HCT116 (cell line): ENCODE results near the gene ETNK2. TPM values are rescaled to one million over a fixed set of nuclear protein-coding genes. Genes with fewer than 3 reads are reported as not detected.
A peak's percentile ranks its signal among the peaks of the same experiment; 100 is the strongest.

Experiments
- ATAC-seq: fragments of 200-7000 bp; cut with Tn5 transposase; 2 replicates; pipeline ENCODE4 v1.9.1; 2020; ENCODE audit warnings: mild to moderate bottlenecking, moderate library complexity
- BruUV-seq: library from RNA; stranded (reverse); fragments of 400-500 nt; replicated peaks from 2 replicates; lab custom pipeline; 2021; lab: Mats Ljungman, UMichigan
- CTCF ChIA-PET: fragments of 300-600 bp; sonication (Branson Sonifier 250); formaldehyde crosslinking; loops from one replicate; lab custom pipeline; 2021; ENCODE audit warnings: antibody characterized with exemption; lab: Charles Lee
- POLR2A ChIA-PET: fragments of 300-600, 350-600 bp; sonication (Branson Sonifier 250); formaldehyde crosslinking; loops from one replicate; lab custom pipeline; 2021; ENCODE audit warnings: antibody characterized with exemption; lab: Charles Lee
- RAD21 ChIA-PET, 2 experiments: fragments of 300-600 bp; sonication (Branson Sonifier 250); formaldehyde crosslinking; loops; one replicate each; lab custom pipeline; 2023; ENCODE audit warnings: low total read pairs in 2 of 2; ENCODE audit not compliant: uncharacterized antibody in 2 of 2, unreplicated experiment in 2 of 2, low non-redundant PET in 1 of 2; lab: Charles Lee
- DNase-seq: peaks from one replicate; pipeline ENCODE4 v3.0.0-alpha.2; 2010; ENCODE audit warnings: low read depth, low spot score
- H2AFZ ChIP-seq: fragments of 200-600 bp; shearing (Covaris generic), sonication (generic); 2 replicates; pipeline ENCODE4 v1.6.1; 2017; ENCODE audit warnings: low read depth, mixed run types, mixed read lengths, antibody characterized with exemption, low read length; ENCODE audit not compliant: poor library complexity, severe bottlenecking
- H3K27ac ChIP-seq: 2 replicates; pipeline ENCODE4 v1.5.1; 2012; ENCODE audit warnings: low read depth, low read length
- H3K27me3 ChIP-seq: fragments of 200-600 bp; sonication (generic); 2 replicates; pipeline ENCODE4 v1.6.1; 2016; ENCODE audit warnings: mixed run types, low read length, mixed read lengths; ENCODE audit not compliant: insufficient read depth
- H3K36me3 ChIP-seq, 2 experiments: fragments of 200-500 bp in 1 of 2; fragments of 200-600 bp in 1 of 2; sonication (Bioruptor generic) in 1 of 2; sonication (generic) in 1 of 2; 2 replicates each; pipeline versions ENCODE4 v1.5.1 to v1.6.1; 2014 to 2016; ENCODE audit warnings: low read length in 2 of 2, inconsistent platforms in 1 of 2, mixed read lengths in 1 of 2, mixed run types in 1 of 2; ENCODE audit not compliant: insufficient read depth in 2 of 2, control insufficient read depth in 1 of 2
- H3K4me1 ChIP-seq, 2 experiments: fragments of 200-600 bp in 1 of 2; sonication (generic) in 1 of 2; 2 replicates each; pipeline versions ENCODE4 v1.5.1 to v1.6.1; 2012 to 2017; ENCODE audit warnings: low read length in 2 of 2, inconsistent platforms in 1 of 2, mild to moderate bottlenecking in 1 of 2, mixed read lengths in 1 of 2, mixed run types in 1 of 2, moderate library complexity in 1 of 2; ENCODE audit not compliant: insufficient read depth in 2 of 2, control insufficient read depth in 1 of 2
- H3K4me2 ChIP-seq: fragments of 200-600 bp; sonication (generic); 2 replicates; pipeline ENCODE4 v1.6.1; 2017; ENCODE audit warnings: mixed run types, low read length, mixed read lengths
- H3K4me3 ChIP-seq, 2 experiments: fragments of 200-600 bp in 1 of 2; sonication (generic) in 1 of 2; replicated peaks in 1 of 2; 2 replicates each; pipeline ENCODE4 v1.5.1; 2011 to 2016; ENCODE audit warnings: low read length in 2 of 2, control low read depth in 1 of 2, low read depth in 1 of 2, mild to moderate bottlenecking in 1 of 2, mixed read lengths in 1 of 2, mixed run types in 1 of 2
- H3K79me2 ChIP-seq: fragments of 200-600 bp; sonication (generic); 2 replicates; pipeline ENCODE4 v1.6.1; 2017; ENCODE audit warnings: mild to moderate bottlenecking, mixed run types, low read length, moderate library complexity, mixed read lengths; ENCODE audit not compliant: insufficient read depth
- H3K9ac ChIP-seq: fragments of 200-600 bp; sonication (generic); 2 replicates; pipeline ENCODE4 v1.6.1; 2016; ENCODE audit warnings: low read length, mixed read lengths
- H3K9me2 ChIP-seq: fragments of 200-600 bp; sonication (generic), shearing (Covaris generic); 2 replicates; pipeline ENCODE4 v1.6.1; 2017; ENCODE audit warnings: mixed run types, mild to moderate bottlenecking, moderate library complexity; ENCODE audit not compliant: insufficient read depth
- H3K9me3 ChIP-seq, 2 experiments: fragments of 200-500 bp in 1 of 2; fragments of 200-600 bp in 1 of 2; sonication (Bioruptor generic) in 1 of 2; sonication (generic) in 1 of 2; 2 replicates each; pipeline ENCODE4 v1.6.1; 2014 to 2017; ENCODE audit warnings: low read length in 2 of 2, mixed read lengths in 2 of 2, inconsistent platforms in 1 of 2, low read depth in 1 of 2, mild to moderate bottlenecking in 1 of 2, mixed run types in 1 of 2, moderate library complexity in 1 of 2; ENCODE audit not compliant: control insufficient read depth in 1 of 2, insufficient read depth in 1 of 2
- H4K20me1 ChIP-seq: fragments of 200-600 bp; sonication (generic), shearing (Covaris generic); 2 replicates; pipeline ENCODE4 v1.6.1; 2017; ENCODE audit warnings: mixed run types, mild to moderate bottlenecking, moderate library complexity; ENCODE audit not compliant: insufficient read depth
- CBX3 ChIP-seq: IDR thresholded peaks from 2 replicates; pipeline ENCODE4 v1.6.1; 2012; ENCODE audit warnings: low read depth
- CEBPB ChIP-seq: IDR thresholded peaks from 2 replicates; pipeline ENCODE4 v1.6.1; 2012; ENCODE audit warnings: low read depth
- ELF1 ChIP-seq: IDR thresholded peaks from 2 replicates; pipeline ENCODE4 v1.6.1; 2012; ENCODE audit warnings: low read depth, borderline replicate concordance
- EZH2phosphoT487 ChIP-seq: fragments of 200-600 bp; IDR thresholded peaks from 2 replicates; pipeline ENCODE4 v1.6.1; 2018; ENCODE audit warnings: antibody characterized with exemption, borderline replicate concordance
- FOSL1 ChIP-seq: IDR thresholded peaks from 2 replicates; pipeline ENCODE4 v1.6.1; 2012; ENCODE audit warnings: low read depth
- JUND ChIP-seq: IDR thresholded peaks from 2 replicates; pipeline ENCODE4 v1.6.1; 2012
- POLR2A ChIP-seq: IDR thresholded peaks from 2 replicates; pipeline ENCODE4 v1.7.0; 2011; ENCODE audit warnings: borderline replicate concordance; ENCODE audit not compliant: insufficient read depth, insufficient read length; ENCODE audit errors: extremely low read depth
- RAD21 ChIP-seq: IDR thresholded peaks from 2 replicates; pipeline ENCODE4 v1.6.1; 2012; ENCODE audit warnings: low read depth, mild to moderate bottlenecking
- SP1 ChIP-seq: IDR thresholded peaks from 2 replicates; pipeline ENCODE4 v1.6.1; 2012; ENCODE audit warnings: low read depth
- SRF ChIP-seq: IDR thresholded peaks from 2 replicates; pipeline ENCODE4 v1.6.1; 2012; ENCODE audit warnings: low read depth
- YY1 ChIP-seq: IDR thresholded peaks from 2 replicates; pipeline ENCODE4 v1.6.1; 2011; ENCODE audit warnings: low read length, low read depth, moderate library complexity, mild to moderate bottlenecking; ENCODE audit not compliant: insufficient replicate concordance; ENCODE audit errors: extremely low read depth
- ZFX ChIP-seq: fragments of 450-650 bp; IDR thresholded peaks from 2 replicates; pipeline ENCODE4 v1.6.1; 2017
- intact Hi-C: fragments of 100-400 bp; cut with micrococcal nuclease; formaldehyde crosslinking; loops from 2 replicates; pipeline ENCODE4 v1.10.0; 2022
- total RNA-seq: library from RNA; stranded (reverse); gene quantifications from one replicate; pipeline ENCODE4 v1.2.1, GENCODE V29; 2021; ENCODE audit not compliant: unreplicated experiment
- TF ChIP-seq, protein P1 (sequence below): IDR thresholded peaks from 2 replicates; pipeline ENCODE4 v1.6.1; 2012
- TF ChIP-seq, protein P2 (sequence below): IDR thresholded peaks from 2 replicates; pipeline ENCODE4 v1.6.1; 2012
- TF ChIP-seq, protein P3 (sequence below), 3 experiments: fragments of 200-600 bp in 1 of 3; sonication (generic) in 1 of 3; IDR thresholded peaks in 2 of 3; conservative IDR thresholded peaks in 1 of 3; 2 replicates each; pipeline ENCODE4 v1.5.1; 2012 to 2017; ENCODE audit warnings: low read depth in 2 of 3, low read length in 2 of 3, antibody characterized with exemption in 1 of 3, borderline replicate concordance in 1 of 3, control low read depth in 1 of 3, mild to moderate bottlenecking in 1 of 3, mixed read lengths in 1 of 3, mixed run types in 1 of 3, moderate library complexity in 1 of 3; ENCODE audit not compliant: insufficient read depth in 1 of 3
- TF ChIP-seq, protein P4 (sequence below): IDR thresholded peaks from 2 replicates; pipeline ENCODE4 v1.6.1; 2011; ENCODE audit warnings: mild to moderate bottlenecking, low read length, moderate library complexity; ENCODE audit not compliant: insufficient replicate concordance; ENCODE audit errors: extremely low read depth

ETNK2 gene
- total RNA-seq, 1 experiment from 2014 or later = 16.1 TPM

DNA sequence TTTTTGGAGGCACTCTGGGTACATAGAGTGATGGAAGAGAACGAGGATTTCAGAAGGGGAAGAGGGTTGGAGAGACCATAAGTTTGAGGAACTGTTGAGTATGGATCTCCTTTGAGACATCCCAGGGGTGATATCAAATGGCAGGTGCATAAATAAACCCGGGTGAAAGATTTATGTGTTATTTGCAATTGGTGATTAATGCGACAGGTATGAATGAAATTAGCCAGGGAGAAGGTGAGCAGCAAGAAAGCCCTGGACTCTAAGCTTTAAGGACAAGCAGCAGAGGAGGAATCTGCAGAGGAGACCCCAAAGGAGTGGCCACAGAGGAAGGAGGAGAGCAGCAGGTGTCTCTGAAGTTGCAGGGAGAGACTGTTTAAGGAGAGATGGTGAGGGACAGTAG lies 23.1 kb upstream of the ETNK2 start:
- TF ChIP-seq FOSL1 = peak; percentile 33; the same call in 1 of the 2 replicates
- TF ChIP-seq CEBPB = no peak
- DNase-seq (no peak), ATAC-seq (no peak)
- Histone ChIP-seq H3K9me2 (no peaks in the 10 kb centered on the region), H3K9me3 (peaks cover 0 to 8% of the 10 kb centered on the region in 2 experiments; a peak in 1 of 4 replicates), H3K4me2 (peak overlapping the region; percentile 47), H3K9ac (no peak overlapping the region), H3K4me3 (no peak overlapping the region), H3K4me1 (peaks cover 10 to 68% of the 10 kb centered on the region in 2 experiments; a peak in 3 of 4 replicates), H2AFZ (no peak overlapping the region), H3K27me3 (no peaks in the 10 kb centered on the region), H3K79me2 (no peaks in the 10 kb centered on the region), H3K27ac (no peak overlapping the region), H4K20me1 (no peaks in the 10 kb centered on the region), H3K36me3 (no peaks in the 10 kb centered on the region)
- intact Hi-C loops = no loop called here
- RAD21 ChIA-PET = no interaction called here
- POLR2A ChIA-PET = no interaction called here
- no TSS peak for BruUV-seq
- CTCF ChIA-PET = interaction anchor here (0.9 kb wide), 1 partner anchor 31 kb away, joined by 3 read pairs; no protein-coding TSS in a partner anchor

DNA sequence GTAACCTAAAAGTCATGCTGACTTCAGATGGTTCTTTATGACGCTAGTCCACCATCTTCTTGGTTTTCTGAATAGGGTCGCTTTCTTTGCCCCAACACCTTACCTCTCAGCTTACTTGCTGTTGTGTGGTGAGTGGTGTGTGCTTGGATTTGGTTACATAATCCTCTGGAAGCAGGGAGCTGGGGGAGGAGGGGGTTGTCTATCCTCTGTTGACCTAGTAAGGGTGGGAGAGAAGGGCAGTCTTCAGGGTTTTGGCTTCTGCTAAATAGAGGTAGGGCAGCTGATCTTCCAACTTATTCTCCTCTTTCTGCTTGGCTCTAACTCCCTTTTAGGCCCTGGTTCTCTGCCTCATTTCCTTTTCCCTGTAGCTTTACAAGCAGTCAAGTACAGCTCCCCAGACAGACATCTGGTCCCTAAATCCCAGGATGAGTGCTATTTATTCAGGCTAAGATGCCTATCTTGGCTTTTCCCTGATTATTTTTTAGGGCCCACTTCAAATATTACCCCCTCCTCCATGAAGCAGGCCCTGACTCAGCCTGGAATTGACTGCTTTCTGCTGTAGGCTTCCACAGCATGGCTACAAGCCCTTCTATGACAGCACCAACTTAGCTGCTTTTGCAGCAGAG lies 20.7 kb upstream of the ETNK2 start:
- POLR2A ChIA-PET = no interaction called here
- no peak for TF ChIP-seq SRF
- TF ChIP-seq JUND = no peak
- TF ChIP-seq SP1 = no peak
- no peak for TF ChIP-seq EZH2phosphoT487
- TF ChIP-seq, protein P1, sequence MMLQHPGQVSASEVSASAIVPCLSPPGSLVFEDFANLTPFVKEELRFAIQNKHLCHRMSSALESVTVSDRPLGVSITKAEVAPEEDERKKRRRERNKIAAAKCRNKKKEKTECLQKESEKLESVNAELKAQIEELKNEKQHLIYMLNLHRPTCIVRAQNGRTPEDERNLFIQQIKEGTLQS = no peak
- TF ChIP-seq, protein P2, sequence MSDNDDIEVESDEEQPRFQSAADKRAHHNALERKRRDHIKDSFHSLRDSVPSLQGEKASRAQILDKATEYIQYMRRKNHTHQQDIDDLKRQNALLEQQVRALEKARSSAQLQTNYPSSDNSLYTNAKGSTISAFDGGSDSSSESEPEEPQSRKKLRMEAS = no peak
- TF ChIP-seq, protein P3, sequence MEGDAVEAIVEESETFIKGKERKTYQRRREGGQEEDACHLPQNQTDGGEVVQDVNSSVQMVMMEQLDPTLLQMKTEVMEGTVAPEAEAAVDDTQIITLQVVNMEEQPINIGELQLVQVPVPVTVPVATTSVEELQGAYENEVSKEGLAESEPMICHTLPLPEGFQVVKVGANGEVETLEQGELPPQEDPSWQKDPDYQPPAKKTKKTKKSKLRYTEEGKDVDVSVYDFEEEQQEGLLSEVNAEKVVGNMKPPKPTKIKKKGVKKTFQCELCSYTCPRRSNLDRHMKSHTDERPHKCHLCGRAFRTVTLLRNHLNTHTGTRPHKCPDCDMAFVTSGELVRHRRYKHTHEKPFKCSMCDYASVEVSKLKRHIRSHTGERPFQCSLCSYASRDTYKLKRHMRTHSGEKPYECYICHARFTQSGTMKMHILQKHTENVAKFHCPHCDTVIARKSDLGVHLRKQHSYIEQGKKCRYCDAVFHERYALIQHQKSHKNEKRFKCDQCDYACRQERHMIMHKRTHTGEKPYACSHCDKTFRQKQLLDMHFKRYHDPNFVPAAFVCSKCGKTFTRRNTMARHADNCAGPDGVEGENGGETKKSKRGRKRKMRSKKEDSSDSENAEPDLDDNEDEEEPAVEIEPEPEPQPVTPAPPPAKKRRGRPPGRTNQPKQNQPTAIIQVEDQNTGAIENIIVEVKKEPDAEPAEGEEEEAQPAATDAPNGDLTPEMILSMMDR (IDR thresholded peaks at IDR 0.05 in 2 of 3, conservative IDR thresholded peaks at IDR 0.05 in 1 of 3; ENCODE audit: borderline replicate concordance in 1 of 3, insufficient read depth in 1 of 3, low read depth in 2 of 3, low read length in 2 of 3) = no peak
- no peak for TF ChIP-seq CBX3
- no peak for TF ChIP-seq POLR2A
- no peak for TF ChIP-seq YY1
- TF ChIP-seq, protein P4, sequence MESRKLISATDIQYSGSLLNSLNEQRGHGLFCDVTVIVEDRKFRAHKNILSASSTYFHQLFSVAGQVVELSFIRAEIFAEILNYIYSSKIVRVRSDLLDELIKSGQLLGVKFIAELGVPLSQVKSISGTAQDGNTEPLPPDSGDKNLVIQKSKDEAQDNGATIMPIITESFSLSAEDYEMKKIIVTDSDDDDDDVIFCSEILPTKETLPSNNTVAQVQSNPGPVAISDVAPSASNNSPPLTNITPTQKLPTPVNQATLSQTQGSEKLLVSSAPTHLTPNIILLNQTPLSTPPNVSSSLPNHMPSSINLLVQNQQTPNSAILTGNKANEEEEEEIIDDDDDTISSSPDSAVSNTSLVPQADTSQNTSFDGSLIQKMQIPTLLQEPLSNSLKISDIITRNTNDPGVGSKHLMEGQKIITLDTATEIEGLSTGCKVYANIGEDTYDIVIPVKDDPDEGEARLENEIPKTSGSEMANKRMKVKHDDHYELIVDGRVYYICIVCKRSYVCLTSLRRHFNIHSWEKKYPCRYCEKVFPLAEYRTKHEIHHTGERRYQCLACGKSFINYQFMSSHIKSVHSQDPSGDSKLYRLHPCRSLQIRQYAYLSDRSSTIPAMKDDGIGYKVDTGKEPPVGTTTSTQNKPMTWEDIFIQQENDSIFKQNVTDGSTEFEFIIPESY = no peak
- TF ChIP-seq RAD21 = no peak
- TF ChIP-seq ELF1 = no peak
- TF ChIP-seq ZFX = no peak; the same call in 1 of the 2 replicates

More for the DNA sequence above, 20.7 kb upstream of the ETNK2 start:
- Histone ChIP-seq H4K20me1 (no peaks in the 10 kb centered on the region), H3K4me3 (no peak overlapping the region), H3K9me3 (peaks cover 4 to 13% of the 10 kb centered on the region in 2 experiments; a peak in 1 of 4 replicates), H2AFZ (peak overlapping the region; percentile 24), H3K9ac (peak overlapping the region; percentile 10; the same call in 1 of the 2 replicates), H3K4me1 (peaks cover 10 to 66% of the 10 kb centered on the region in 2 experiments; a peak in 3 of 4 replicates), H3K27me3 (no peaks in the 10 kb centered on the region), H3K36me3 (no peaks in the 10 kb centered on the region), H3K9me2 (no peaks in the 10 kb centered on the region), H3K4me2 (peak overlapping the region; percentile 53), H3K79me2 (no peaks in the 10 kb centered on the region), H3K27ac (no peak overlapping the region; the same call in 1 of the 2 replicates)
- no TSS peak for BruUV-seq
- intact Hi-C loops = no loop called here
- ChIA-PET CTCF (interaction anchor here (1.3 to 3.2 kb wide), 2 partner anchors 10 to 19 kb away, joined by 4 to 15 read pairs; no protein-coding TSS in a partner anchor), RAD21 (no interaction called here)
- DNase-seq (no peak), ATAC-seq (no peak)
